HG03135 (cell line): ENCODE results near the gene GRIA1.
"Not testable (repeated sequence)": the region's sequence is repeated elsewhere in the genome, so short reads cannot be mapped to it uniquely, and the experiment has no call there.

Experiments used
- ATAC-seq: cut with Tn5 transposase; IDR thresholded peaks from one replicate; pipeline ENCODE4 v1.9.1; 2021; ENCODE audit warnings: mild to moderate bottlenecking, moderate library complexity; ENCODE audit not compliant: unreplicated experiment

The GRIA1 gene

GRCh38 chr5:153816870-153817269 lies 326.4 kb downstream of the GRIA1 start:
- ATAC-seq = no peak

- no peak for ATAC-seq
Observed at GRCh38 chr5:153818626-153819025, 328.2 kb downstream of the GRIA1 start.

GRCh38 chr5:153823036-153823435 lies 332.6 kb downstream of the GRIA1 start:
- no peak for ATAC-seq

GRCh38 chr5:153824909-153825308 lies 334.4 kb downstream of the GRIA1 start:
- no peak for ATAC-seq

GRCh38 chr5:153827397-153827796 lies 336.9 kb downstream of the GRIA1 start:
- ATAC-seq = no peak

GRCh38 chr5:153829510-153830065 lies 339.1 kb downstream of the GRIA1 start:
- no peak for ATAC-seq

GRCh38 chr5:153831973-153832372 lies 341.5 kb downstream of the GRIA1 start:
- ATAC-seq = peak; percentile 80

- ATAC-seq = no peak
Observed at GRCh38 chr5:153835891-153836515, 345.5 kb downstream of the GRIA1 start.

- ATAC-seq = not testable (repeated sequence)
Observed at GRCh38 chr5:153849303-153850113, 359.0 kb downstream of the GRIA1 start.

- no peak for ATAC-seq
Observed at GRCh38 chr5:153860195-153860886, 369.9 kb downstream of the GRIA1 start.

GRCh38 chr5:153862906-153863305 lies 372.4 kb downstream of the GRIA1 start:
- not testable (repeated sequence) for ATAC-seq
